Posterior cingulate gyrus (tissue), 11 donors: Measurements from ENCODE around the gene PGS1.

Experiments
- DNase-seq, 10 donors: peaks; one replicate each; pipeline versions ENCODE4 v3.0.0 to v3.0.0-alpha.2; 2020 to 2021; ENCODE audit warnings: mixed read lengths in 3 of 10
- intact Hi-C: fragments of 100-400 bp; cut with DNase I; formaldehyde crosslinking; loops from one replicate; pipeline ENCODE4 v1.15.1; 2023

PGS1 gene

DNA sequence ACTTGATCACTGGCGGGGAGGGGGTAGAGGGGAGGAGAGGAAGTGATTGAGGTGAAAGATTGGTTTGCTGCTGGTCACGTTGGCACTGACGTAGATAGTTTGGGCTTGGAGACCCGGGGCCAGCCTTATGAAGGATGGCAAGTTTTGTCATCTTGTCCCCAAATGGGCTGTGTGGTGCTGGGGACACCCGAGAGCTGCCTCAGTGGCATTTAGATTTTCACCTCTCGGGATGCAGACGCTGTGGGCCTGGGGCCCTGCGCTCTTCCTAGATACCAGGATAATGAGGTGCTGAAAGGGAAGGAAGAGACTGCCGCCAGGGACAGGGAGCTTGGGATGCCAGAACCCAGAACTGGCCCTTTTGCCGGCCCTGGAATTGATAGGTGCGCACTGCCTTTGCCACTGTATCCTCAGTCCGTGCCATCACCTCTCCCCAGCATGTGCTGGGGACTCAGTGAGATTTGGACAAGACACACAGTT lies 17.2 kb upstream of the PGS1 start:
- DNase-seq = peak in 1 of 10 donors; percentile 48
- intact Hi-C loops = loop anchor here (5.0 kb wide), 1 partner anchor 61 kb away; no protein-coding TSS in a partner anchor

DNA sequence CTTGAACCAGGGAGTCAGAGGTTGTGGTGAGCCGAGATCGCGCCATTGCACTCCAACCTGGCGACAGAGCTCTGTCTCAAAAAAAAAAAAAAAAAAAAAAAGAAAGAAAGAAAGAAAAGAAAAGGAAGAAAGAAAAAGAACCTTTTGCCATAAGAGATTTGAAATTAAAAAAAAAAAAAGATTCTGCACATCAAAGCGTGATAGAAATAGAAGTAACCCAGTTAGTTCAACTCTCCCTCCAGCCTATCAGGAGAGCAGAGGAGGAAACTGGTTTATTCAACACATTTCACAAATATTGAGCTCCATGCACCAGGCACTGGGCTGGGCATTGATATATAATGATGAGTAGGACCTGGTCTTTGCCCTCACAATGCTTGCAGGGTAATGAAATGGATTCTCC lies 16.2 kb upstream of the PGS1 start:
- intact Hi-C loops = loop anchor here (5.0 kb wide), 1 partner anchor 60 kb away; no protein-coding TSS in a partner anchor
- no peak for DNase-seq

DNA sequence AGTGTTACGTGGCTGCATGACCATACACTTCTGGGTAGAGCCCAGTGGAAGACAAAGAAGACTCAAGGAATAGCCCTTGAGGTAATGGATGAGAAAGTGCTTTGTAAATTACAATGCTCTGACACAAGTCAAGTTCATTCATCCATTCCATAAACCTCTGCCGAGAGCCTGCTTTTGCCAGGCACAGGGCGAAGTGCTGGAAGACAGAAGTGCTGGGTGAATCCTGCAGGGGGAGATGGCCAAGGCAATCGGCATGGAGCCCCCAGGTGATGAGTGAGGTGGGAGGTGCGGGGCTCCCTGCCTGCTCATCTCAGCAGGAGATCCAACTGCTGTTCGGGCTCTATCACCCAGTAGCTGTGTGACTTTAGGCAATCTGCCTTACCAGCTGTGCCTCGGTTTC lies 15.8 kb upstream of the PGS1 start:
- intact Hi-C loops = loop anchor here (5.0 kb wide), 1 partner anchor 60 kb away; no protein-coding TSS in a partner anchor

DNA sequence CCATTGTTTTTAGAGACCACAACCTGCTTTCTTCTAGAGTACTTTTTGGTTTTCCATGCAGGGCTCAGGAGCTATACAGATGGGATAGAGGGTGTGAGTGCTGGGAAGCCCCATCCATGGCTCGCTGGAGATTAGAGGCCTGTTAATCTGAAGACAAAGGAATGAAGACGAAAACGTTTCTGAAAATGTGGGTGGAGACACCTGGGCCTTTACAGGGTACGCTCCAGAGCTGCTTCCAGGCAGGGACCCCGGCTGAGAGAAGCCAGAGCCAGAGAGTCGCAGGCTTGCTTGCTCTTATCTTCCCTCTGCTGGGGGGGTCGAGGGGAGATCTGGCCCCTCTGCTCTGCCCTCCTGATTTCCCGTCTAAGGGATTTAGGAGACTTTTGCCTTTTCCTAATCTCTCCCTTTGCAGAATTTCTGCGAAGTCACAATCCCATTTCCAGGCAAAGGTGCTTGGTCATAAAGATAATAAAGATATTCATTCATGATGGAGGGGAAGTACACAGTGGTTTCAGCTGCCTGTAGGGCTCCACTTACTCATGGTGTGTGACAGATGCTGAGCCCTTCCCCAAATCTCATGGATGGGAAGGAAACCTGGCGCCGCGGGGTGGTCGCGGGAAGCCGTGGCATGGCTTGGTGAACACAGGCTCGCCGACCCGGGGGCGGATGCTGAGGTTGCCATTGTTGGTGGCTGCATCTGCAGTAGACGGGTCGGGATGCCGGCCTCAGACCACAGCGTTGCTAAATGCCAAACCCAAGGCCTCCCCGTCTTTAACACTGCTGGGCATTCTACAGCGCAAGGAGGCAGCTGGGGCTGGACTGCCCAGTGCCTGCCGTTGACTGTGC lies 13.8 kb upstream of the PGS1 start:
- DNase-seq = peak in 1 of 10 donors; percentile 80
- intact Hi-C loops = loop anchor here (5.0 kb wide), 1 partner anchor 58 kb away; no protein-coding TSS in a partner anchor

More for the DNA sequence above, 15.8 kb upstream of the PGS1 start:
- DNase-seq = peak in 1 of 10 donors; percentile 12

DNA sequence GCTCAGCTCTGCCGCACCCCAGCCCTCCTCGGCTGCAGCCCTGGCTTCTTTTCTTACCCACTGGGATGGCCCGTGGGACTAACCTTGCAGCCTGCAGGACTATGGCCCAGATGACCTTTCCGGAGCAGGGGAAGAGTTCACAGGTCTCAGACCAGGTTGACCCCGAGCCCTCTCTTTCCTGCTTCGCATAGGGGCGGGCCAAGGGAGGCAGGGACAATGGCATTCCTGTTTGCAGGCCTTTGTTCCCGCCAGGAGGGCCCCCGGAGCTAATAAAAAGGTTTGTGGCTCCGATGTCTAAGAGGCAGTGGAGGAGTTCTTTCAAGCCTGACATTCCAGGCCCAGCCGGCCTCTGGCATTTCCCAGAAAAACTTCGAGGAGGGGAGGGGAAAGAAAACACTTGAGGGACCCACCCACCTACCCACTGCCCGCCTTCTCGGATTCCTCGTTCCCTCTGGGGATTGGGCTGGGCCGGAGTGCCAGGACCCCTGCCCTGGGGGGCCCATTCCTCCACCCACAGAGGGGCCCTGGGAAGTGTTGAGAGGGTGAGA lies 12.8 kb upstream of the PGS1 start:
- peak in 1 of 10 donors; percentile 53 for DNase-seq
- intact Hi-C loops = no loop called here

DNA sequence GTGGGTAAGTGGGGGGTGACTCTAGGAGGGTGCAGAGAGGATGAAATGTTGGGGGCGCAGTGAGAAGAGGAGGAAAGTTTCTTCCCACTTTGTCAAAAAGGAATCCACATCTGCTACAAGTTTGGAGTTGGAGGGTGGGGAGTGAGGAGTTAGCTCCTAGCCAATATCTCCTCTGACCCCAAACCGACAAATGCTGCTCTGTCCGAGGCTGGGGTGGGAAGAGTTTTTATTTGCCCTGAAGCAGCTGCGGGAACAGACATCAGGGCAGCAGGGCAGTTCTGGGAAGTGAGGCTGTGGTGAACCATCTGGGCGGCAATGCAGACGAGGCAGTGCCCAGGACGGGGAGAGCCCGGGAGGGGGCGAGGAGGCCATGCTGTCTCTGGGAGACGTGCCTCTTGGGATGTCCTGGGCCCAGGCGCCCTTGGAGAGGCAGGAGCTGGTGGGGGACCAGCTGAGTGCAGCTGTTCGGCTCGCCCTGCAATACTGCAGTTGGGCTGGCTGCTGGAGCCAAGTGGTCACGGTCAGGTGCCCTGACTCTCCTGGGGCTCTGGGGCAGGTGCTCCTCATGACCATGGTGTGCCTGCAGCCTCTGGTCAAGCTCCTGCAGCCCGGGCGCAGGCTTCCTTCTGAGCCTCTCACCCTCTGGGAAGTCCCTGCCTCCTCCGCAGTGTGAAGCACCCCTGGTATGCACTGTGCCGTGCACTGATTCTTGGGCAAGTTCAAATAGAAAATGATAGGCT lies 12.2 kb upstream of the PGS1 start:
- intact Hi-C loops = no loop called here
- peak in 1 of 10 donors; percentile 72 for DNase-seq

DNA sequence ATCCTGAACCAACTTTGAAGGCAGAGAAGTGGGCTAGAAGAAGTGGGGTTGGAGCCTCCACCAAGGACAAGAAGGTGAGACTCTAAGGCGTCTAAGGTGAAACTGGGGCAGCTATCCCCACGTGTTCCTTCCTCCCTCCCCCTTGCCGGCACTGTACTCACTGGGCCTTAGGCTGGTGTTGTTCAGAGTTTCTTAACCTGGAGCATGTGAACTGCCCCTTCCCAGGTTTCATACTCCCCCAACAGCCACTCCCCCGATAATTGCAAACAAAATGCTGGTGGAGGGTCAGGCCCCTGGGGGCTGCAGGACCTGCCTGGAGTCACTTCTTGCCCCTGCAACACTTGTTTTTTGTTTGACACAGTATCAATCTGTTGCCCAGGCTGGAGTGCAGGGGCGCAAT lies 11.3 kb upstream of the PGS1 start:
- intact Hi-C loops = no loop called here
- DNase-seq = peak in 1 of 10 donors; percentile 43

DNA sequence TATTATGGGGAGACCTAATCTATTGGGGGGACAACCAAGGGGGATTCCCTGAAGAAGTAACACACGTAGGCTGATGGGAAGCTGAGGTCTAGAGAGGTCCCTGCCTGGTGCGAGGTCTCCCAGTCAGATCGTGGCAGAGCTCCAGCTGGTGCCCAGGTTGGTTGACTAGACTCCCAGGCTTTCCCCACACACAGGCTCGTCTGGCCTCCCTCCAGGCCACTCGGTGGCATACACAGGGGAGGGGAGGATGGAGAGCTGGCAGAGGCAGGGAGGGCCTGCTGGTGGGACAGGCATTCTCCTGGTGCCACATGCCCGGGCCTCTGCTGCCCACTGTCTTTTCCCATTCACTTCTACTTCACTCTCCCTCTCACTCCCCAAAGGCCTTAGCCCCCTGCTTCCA lies 10.1 kb upstream of the PGS1 start:
- intact Hi-C loops = no loop called here

DNA sequence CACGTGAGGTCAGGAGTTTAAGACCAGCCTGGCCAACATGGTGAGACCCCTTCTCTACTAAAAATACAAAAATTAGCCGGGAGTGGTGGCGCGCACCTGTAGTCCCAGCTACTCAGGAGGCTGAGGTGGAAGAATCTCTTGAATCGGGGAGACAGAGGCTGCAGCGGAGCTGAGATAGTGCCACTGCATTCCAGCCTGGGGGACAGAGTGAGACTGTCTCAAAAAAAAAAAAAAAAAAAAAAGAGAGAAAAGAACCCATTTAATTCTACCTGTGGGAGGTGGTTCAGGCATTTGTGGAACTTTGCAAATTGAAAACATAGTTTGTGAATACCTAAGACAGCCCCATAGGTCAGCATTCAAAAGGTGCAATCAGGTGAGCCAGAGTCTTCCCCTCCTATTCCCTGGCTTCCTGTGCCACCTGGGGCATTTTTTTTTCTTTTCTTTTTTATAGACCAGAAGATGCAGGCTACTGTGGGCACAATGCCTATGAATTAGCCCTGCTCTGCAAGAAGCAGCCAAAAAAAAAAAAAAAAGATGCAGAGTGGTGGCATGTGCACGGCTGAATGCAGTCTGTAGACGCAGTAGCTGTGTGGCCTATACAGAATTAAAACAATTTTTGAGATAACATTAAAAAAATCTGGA lies 9.5 kb upstream of the PGS1 start:
- intact Hi-C loops = no loop called here
- DNase-seq = no peak

More for the DNA sequence above, 10.1 kb upstream of the PGS1 start:
- DNase-seq = peak in 1 of 10 donors; percentile 58

DNA sequence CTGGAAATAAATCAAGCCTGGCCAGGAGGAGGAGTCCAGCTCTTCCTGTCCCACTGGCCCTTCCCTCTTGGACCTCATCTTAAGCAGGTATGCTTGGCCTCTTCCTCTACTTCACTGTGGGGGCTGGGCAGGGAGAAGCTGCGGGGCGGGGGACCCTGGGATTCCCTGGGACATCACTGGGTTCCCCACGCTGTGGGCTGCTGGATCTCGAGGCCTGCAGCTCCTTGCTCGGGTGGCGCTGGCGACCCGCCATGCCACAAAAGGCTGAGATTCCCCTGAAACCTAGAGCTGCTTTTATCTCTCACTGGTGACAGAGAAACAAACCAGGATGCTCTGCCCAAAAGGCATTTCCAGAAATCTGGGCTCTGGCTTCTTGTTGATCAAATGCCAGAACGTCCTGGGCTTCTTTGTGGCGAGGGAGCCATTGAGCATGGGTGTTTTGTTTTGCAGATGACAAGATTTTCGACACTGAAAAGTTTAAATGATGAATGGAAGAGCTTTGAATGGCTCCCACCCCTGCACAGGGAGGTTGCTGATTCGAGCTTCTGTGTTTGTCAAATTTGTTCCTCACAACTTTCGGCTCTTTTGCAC lies 8.6 kb upstream of the PGS1 start:
- peak in 1 of 10 donors; percentile 65 for DNase-seq
- intact Hi-C loops = no loop called here

DNA sequence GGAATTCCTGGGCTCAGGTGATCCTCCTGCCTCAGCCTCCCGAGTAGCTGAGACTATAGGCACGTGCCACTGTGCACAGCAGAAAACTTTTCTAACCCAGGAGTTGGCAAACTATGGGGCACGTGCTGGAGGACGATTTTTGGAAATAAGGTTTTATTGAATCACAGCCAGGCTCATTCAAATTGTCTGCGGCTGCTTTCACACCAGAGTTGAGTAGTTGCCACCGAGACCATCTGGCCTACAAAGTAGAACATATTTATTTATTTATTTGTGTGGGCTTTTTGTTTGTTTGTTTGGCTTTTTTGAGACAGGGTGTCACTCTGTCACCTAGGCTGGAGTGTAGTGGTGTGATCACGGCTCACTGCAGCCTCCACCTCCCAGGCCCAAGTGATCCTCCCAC lies 7.4 kb upstream of the PGS1 start:
- intact Hi-C loops = no loop called here
- DNase-seq = peak in 1 of 10 donors; percentile 10

DNA sequence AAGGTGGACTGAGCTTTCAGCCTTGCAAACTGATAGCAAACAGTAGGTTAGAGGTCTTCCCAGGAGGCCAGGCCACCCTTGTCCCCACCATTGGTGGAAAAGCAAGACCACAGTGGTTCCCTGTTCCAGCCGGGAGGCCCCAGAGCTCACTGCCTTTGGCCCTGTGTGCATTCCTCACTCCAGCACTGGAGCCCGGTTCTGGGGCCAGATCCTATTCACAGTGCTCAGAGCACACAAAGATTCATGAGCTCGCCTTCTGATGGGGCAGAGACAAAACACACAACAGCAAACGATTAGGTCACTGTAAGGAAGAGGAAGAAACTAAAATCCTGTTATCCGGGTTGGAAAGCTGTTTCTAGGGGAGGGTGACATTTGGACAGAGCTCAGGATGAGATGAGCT lies 5.6 kb upstream of the PGS1 start:
- peak in 1 of 10 donors; percentile 63 for DNase-seq
- intact Hi-C loops = no loop called here

DNA sequence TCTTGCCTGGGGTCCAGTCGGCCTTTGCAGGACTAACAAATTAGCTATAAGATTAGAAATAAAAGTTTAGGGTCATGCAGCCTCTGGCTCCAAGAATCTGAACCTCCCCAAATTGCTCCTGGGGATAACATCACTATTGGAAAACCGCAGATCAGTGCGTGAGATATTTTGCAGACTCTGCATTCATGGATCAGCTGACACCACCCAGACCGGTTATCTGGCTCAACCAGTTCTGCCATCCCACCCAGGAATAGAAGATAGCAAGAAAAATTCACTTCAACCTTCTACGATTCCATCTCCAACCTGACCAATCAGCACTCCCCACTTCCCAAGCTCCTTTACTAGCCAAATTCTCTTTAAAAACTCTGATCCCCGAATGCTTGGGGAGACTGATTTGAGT lies 4.3 kb upstream of the PGS1 start:
- intact Hi-C loops = no loop called here
- DNase-seq = no peak

DNA sequence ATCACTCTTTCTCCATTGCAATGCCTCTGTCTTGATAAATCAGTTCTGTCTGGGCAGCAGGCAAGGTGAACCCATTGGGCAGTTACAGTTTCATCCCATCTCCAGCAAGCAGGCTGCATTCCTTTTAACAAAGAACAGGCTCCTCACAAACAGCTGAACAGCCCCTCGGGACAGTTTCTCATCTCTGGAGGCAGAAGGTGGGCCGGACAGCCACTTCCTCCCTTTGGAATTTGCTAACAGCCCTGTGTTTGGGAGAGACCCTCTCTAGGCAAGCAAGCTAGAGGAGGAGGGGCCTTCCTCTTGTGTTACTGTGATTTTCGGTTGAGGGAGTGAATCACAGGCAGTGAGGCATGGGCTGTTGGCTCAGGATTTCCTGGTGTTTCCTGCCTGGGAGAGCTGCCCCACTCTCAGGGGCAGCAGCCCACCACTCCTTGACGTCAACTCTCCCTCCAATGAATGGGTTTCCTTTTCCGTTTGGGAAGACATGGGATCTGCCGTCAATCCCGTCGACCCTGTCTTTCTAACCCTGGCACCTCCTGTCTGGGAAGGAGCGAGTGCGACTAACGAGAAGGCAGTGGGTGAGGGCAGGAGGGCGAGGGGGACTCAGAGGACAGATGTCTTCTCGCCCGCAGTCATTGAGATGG lies 3.7 kb upstream of the PGS1 start:
- intact Hi-C loops = no loop called here
- peak in 1 of 10 donors; percentile 30 for DNase-seq

DNA sequence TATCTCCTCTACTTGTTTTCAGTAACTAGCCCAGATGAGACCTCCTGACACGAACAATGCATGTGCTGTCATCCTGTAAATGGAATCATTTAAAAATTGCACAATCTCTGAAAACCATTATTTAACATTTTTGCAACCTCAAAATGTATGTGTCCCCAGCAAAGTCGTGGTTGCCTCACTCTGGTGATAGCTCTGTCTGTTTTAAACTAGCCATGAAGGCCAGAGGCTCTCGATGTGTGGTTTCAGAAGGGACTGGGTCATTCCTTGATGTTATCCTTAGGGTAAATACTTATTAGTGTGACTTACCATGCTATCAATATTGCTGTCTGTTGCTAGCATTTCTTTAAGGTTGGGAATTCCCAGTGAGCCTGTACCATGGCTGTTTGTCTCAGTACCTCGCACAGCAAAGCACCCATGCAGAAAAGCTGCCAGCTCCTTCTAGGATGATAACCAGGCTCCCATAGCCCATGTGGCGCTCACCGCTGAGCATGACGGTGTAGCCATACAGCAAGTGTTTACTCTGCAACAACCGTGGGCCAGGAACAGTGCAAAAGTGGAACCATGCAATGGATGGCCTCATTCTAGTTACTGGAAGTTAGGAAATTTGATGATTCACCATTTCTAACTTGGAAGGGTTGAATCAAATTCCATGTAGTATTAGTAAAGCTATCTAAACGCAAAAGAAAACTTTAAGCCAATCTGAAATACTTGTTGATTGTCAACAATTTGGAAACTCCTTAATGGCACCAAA lies 2.9 kb upstream of the PGS1 start:
- intact Hi-C loops = no loop called here

DNA sequence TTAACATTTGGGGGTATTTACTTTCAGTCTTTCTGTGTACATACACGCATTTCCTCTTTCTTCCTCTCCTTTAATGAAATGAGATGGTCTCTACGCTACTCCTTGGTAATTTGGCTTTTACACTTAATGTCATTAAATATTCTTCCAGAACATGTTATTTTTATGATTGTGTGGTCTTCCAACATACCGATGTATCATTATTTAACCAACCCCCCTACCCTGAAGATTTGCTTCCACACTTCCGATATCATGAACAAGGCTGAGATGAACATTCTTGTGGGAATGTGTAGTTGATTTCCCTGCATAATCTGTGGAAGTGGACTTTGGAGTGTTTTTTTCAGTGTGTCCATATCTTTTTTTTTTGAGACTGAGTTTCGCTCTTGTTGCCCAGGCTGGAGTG lies 2.3 kb upstream of the PGS1 start:
- intact Hi-C loops = no loop called here
- no peak for DNase-seq

More for the DNA sequence above, 2.9 kb upstream of the PGS1 start:
- DNase-seq = peak in 1 of 10 donors; percentile 57

DNA sequence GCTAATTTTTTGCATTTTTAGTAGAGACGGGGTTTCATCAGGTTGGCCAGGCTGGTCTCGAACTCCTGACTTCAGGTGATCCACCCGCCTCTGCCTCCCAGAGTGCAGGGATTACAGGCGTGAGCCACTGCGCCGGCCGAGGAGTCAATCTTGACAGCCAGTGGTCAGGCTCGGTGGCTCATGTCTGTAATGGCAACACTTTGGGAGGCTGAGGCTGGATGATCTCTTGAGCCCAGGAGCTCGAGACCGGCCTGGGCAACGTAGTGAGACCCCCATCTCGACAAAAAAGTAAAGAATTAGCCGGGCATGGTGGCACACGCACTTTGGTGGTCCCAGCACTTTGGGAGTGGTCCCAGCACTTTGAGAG lies 608 bp upstream of the PGS1 start:
- intact Hi-C loops = no loop called here

DNA sequence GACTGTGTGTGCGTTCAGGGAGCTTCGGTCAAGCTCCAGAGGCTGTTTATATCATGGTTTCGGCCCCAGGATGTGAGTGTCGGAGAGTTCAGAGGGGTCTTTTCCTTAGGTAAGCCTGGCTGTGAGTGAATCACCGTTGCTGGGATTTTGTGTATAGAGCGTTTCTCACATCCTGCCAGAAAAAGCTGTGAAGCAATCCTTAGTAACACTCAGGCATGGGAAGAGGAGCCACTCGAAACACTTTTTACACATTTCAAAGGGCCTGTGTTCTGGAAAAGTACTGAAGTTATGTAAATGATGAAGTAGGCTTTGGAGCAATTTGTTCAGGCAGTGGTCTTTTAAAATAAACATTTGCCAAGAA lies 662 bp downstream of the PGS1 start:
- no peak for DNase-seq
- intact Hi-C loops = no loop called here

More for the DNA sequence above, 608 bp upstream of the PGS1 start:
- peak in 1 of 10 donors; percentile 81 for DNase-seq

DNA sequence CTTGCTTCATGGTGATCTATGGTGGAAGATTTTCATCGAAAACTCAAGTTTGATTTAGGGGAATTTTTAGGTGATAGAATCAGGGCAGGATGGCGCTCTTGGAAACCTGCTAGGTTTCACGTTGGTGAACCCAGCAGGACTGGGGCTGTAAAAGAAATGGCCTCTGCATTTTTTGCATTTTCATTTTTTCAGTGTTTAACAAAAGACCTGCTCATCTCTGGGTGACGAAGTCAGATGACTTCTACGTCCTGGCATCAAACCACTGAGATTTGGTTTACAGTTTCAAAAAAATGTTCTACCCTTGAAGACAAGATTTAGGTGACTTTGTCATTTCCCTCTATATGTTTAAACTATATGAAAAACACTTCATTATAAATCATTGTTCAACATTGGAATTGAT lies 1.9 kb downstream of the PGS1 start:
- intact Hi-C loops = no loop called here

More for the DNA sequence above, 1.9 kb downstream of the PGS1 start:
- DNase-seq = no peak
